ENCODE measurements around the gene CTNND2.

CTNND2 gene

GRCh38 chr5:11496137-11496719, 408.0 kb downstream of the CTNND2 start:
- no peak overlapping the region for H3K27ac ChIP-seq (ENCODE audit: low read depth, low read length)
- H3K4me2 ChIP-seq (ENCODE audit: low read length) = no peak overlapping the region
- H2BK12ac ChIP-seq (ENCODE audit: low read length) = no peak overlapping the region
- H4K12ac ChIP-seq (ENCODE audit: low read depth, low read length) = no peak overlapping the region
- no peak overlapping the region for H3K4ac ChIP-seq (ENCODE audit: low read depth, low read length)
- H4K91ac ChIP-seq (ENCODE audit: low read depth, low read length) = no peak overlapping the region
- no peak overlapping the region for H4K8ac ChIP-seq (ENCODE audit: low read depth, low read length)
- no peak overlapping the region for H3K23ac ChIP-seq (ENCODE audit: low read length)
- H2AFZ ChIP-seq (ENCODE audit: insufficient read depth, low read length, poor library complexity) = no peak overlapping the region
- no peak overlapping the region for H3K18ac ChIP-seq (ENCODE audit: low read length)
- no peak overlapping the region for H3K4me3 ChIP-seq (ENCODE audit: low read depth, low read length)
- no peaks in the 10 kb centered on the region for H3K9me3 ChIP-seq (ENCODE audit: insufficient read depth, low read depth, low read length)
- H2BK5ac ChIP-seq (ENCODE audit: low read depth, low read length, poor library complexity) = no peak overlapping the region
- no peaks in the 10 kb centered on the region for H3K27me3 ChIP-seq (ENCODE audit: insufficient read depth, low read length)
- no peak overlapping the region for H3K9ac ChIP-seq (ENCODE audit: low read length)
- DNase-seq = no peak
- no peaks in the 10 kb centered on the region for H3K36me3 ChIP-seq (ENCODE audit: control insufficient read depth in 1 of 2, insufficient read depth in 2 of 2, low read length in 2 of 2)
- no peaks in the 10 kb centered on the region for H3K79me1 ChIP-seq (ENCODE audit: low read length)
- no peak overlapping the region for H2AK5ac ChIP-seq (ENCODE audit: low read length)
- no peak overlapping the region for H3K14ac ChIP-seq (ENCODE audit: low read length)
- no peak overlapping the region for H2BK120ac ChIP-seq (ENCODE audit: insufficient read depth, low read length, poor library complexity)
- WGBS (ENCODE audit: extremely low coverage, insufficient coverage, insufficient read length) = no CpG with 5 or more reads among the region's 1 CpG
- no peaks in the 10 kb centered on the region for H3K79me2 ChIP-seq (ENCODE audit: control insufficient read depth, insufficient read depth, low read length, poor library complexity)
- no peaks in the 10 kb centered on the region for H3K4me1 ChIP-seq (ENCODE audit: control insufficient read depth in 1 of 2, insufficient read depth in 2 of 2, low read length in 2 of 2)

DNA sequence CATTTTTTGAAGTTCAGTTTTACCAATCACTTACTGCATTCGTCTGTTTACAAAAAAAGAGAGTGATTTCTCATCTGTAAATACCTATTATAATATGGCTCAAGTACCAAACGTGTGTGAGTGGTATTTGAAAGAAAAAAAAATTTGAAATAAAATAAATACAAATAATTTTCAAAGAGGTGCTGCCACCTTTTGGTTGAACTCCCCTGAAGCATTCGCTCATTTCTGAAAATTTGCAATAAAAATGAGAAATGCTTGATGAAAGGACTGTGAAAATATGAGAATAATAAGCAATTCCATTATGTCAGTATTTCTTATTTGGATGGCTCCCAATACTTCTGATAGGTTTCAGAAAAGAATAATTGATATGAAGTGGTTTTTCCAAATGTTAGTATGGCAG, 409.9 kb downstream of the CTNND2 start:
- no peak overlapping the region for H3K9ac ChIP-seq (ENCODE audit: low read length)
- H2BK12ac ChIP-seq (ENCODE audit: low read length) = no peak overlapping the region
- H2BK5ac ChIP-seq (ENCODE audit: low read depth, low read length, poor library complexity) = no peak overlapping the region
- H4K12ac ChIP-seq (ENCODE audit: low read depth, low read length) = no peak overlapping the region
- no peaks in the 10 kb centered on the region for H3K36me3 ChIP-seq (ENCODE audit: control insufficient read depth in 1 of 2, insufficient read depth in 2 of 2, low read length in 2 of 2)
- H4K8ac ChIP-seq (ENCODE audit: low read depth, low read length) = no peak overlapping the region
- H2BK120ac ChIP-seq (ENCODE audit: insufficient read depth, low read length, poor library complexity) = no peak overlapping the region
- H4K91ac ChIP-seq (ENCODE audit: low read depth, low read length) = no peak overlapping the region
- H2AFZ ChIP-seq (ENCODE audit: insufficient read depth, low read length, poor library complexity) = no peak overlapping the region
- DNase-seq = no peak
- no peak overlapping the region for H3K4ac ChIP-seq (ENCODE audit: low read depth, low read length)
- no CpG with 5 or more reads among the region's 3 CpGs for WGBS (ENCODE audit: extremely low coverage, insufficient coverage, insufficient read length)
- no peak overlapping the region for H3K18ac ChIP-seq (ENCODE audit: low read length)
- no peaks in the 10 kb centered on the region for H3K79me1 ChIP-seq (ENCODE audit: low read length)
- no peaks in the 10 kb centered on the region for H3K79me2 ChIP-seq (ENCODE audit: control insufficient read depth, insufficient read depth, low read length, poor library complexity)
- no peak overlapping the region for H3K23ac ChIP-seq (ENCODE audit: low read length)
- no peak overlapping the region for H2AK5ac ChIP-seq (ENCODE audit: low read length)
- no peak overlapping the region for H3K4me2 ChIP-seq (ENCODE audit: low read length)
- H3K4me3 ChIP-seq (ENCODE audit: low read depth, low read length) = no peak overlapping the region
- no peak overlapping the region for H3K27ac ChIP-seq (ENCODE audit: low read depth, low read length)
- no peaks in the 10 kb centered on the region for H3K9me3 ChIP-seq (ENCODE audit: insufficient read depth, low read depth, low read length)
- H3K14ac ChIP-seq (ENCODE audit: low read length) = no peak overlapping the region
- no peaks in the 10 kb centered on the region for H3K27me3 ChIP-seq (ENCODE audit: insufficient read depth, low read length)
- no peaks in the 10 kb centered on the region for H3K4me1 ChIP-seq (ENCODE audit: control insufficient read depth in 1 of 2, insufficient read depth in 2 of 2, low read length in 2 of 2)

DNA sequence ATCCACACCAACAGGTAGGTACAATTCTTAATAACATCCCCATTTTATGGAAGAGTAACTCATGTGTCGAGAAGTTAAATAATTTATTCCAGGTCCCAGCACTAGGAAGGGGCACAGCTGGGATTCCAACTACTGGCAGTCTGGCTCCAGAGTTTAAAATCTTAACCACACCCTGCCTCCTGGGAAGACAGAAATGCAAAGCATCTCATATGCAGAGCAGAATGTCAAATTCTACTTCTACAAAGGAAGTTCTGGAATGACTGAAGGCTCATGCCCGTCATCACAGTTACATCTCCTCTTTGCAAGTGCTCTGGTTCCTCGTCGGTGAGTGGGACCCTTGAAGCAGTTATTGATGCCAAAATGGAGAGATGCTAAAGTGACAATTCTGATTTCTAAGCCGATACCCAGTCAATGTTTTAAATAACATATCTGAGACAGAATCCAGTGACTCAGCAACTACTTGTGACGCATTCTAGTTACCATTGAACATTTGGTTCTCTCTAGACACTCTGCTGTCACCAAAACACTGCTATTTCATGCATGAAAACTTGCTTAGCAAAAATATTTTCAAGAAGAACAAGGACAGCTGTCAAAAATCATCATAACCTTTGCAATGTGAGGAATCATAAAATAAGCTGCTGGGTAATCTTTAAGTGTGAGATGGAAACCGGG, 412.7 kb downstream of the CTNND2 start:
- Histone ChIP-seq H4K8ac (ENCODE audit: low read depth, low read length) (no peak overlapping the region), H3K79me1 (ENCODE audit: low read length) (no peaks in the 10 kb centered on the region), H4K91ac (ENCODE audit: low read depth, low read length) (no peak overlapping the region), H3K4me2 (ENCODE audit: low read length) (no peak overlapping the region), H4K12ac (ENCODE audit: low read depth, low read length) (no peak overlapping the region), H3K23ac (ENCODE audit: low read length) (no peak overlapping the region), H2BK12ac (ENCODE audit: low read length) (no peak overlapping the region), H2BK120ac (ENCODE audit: insufficient read depth, low read length, poor library complexity) (no peak overlapping the region), H2AK5ac (ENCODE audit: low read length) (no peak overlapping the region), H3K14ac (ENCODE audit: low read length) (no peak overlapping the region), H3K27me3 (ENCODE audit: insufficient read depth, low read length) (no peaks in the 10 kb centered on the region), H3K18ac (ENCODE audit: low read length) (no peak overlapping the region), H3K4me3 (ENCODE audit: low read depth, low read length) (no peak overlapping the region), H3K4me1 (ENCODE audit: control insufficient read depth in 1 of 2, insufficient read depth in 2 of 2, low read length in 2 of 2) (no peaks in the 10 kb centered on the region), H3K9ac (ENCODE audit: low read length) (no peak overlapping the region), H3K36me3 (ENCODE audit: control insufficient read depth in 1 of 2, insufficient read depth in 2 of 2, low read length in 2 of 2) (no peaks in the 10 kb centered on the region), H3K9me3 (ENCODE audit: insufficient read depth, low read depth, low read length) (no peaks in the 10 kb centered on the region), H3K4ac (ENCODE audit: low read depth, low read length) (no peak overlapping the region), H2BK5ac (ENCODE audit: low read depth, low read length, poor library complexity) (no peak overlapping the region), H3K79me2 (ENCODE audit: control insufficient read depth, insufficient read depth, low read length, poor library complexity) (no peaks in the 10 kb centered on the region), H3K27ac (ENCODE audit: low read depth, low read length) (no peak overlapping the region), H2AFZ (ENCODE audit: insufficient read depth, low read length, poor library complexity) (no peak overlapping the region)
- no CpG with 5 or more reads among the region's 7 CpGs for WGBS (ENCODE audit: extremely low coverage, insufficient coverage, insufficient read length)
- peak in 1 of 2 donors; percentile 58 for DNase-seq

DNA sequence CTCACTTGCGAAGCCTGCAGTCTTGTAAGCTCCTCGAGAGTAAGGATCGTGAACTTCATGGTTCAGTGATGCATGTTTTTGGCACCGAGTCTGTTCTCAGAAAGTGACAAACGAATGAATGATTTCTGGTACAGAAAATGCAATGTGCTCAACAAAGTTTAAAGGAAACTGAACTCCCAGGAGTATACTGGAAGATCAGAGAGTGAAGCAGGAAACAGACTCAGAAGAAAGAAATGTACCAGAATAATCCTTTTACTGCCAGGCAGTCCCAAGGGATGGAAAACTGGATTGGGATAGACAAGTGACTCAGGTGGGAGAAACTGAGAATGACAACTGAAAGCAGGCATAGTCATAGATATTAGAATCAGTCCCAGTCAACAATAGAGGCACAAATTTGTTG, 420.6 kb downstream of the CTNND2 start:
- Histone ChIP-seq H2BK120ac (ENCODE audit: insufficient read depth, low read length, poor library complexity) (no peak overlapping the region), H3K9ac (ENCODE audit: low read length) (no peak overlapping the region), H2AK5ac (ENCODE audit: low read length) (no peak overlapping the region), H3K14ac (ENCODE audit: low read length) (no peak overlapping the region), H2BK5ac (ENCODE audit: low read depth, low read length, poor library complexity) (no peak overlapping the region), H3K4ac (ENCODE audit: low read depth, low read length) (no peak overlapping the region), H4K12ac (ENCODE audit: low read depth, low read length) (no peak overlapping the region), H3K79me2 (ENCODE audit: control insufficient read depth, insufficient read depth, low read length, poor library complexity) (no peaks in the 10 kb centered on the region), H3K27me3 (ENCODE audit: insufficient read depth, low read length) (no peaks in the 10 kb centered on the region), H2BK12ac (ENCODE audit: low read length) (no peak overlapping the region), H3K4me2 (ENCODE audit: low read length) (no peak overlapping the region), H3K4me1 (ENCODE audit: control insufficient read depth in 1 of 2, insufficient read depth in 2 of 2, low read length in 2 of 2) (no peaks in the 10 kb centered on the region), H3K79me1 (ENCODE audit: low read length) (no peaks in the 10 kb centered on the region), H2AFZ (ENCODE audit: insufficient read depth, low read length, poor library complexity) (no peak overlapping the region), H3K9me3 (ENCODE audit: insufficient read depth, low read depth, low read length) (no peaks in the 10 kb centered on the region), H3K18ac (ENCODE audit: low read length) (no peak overlapping the region), H3K36me3 (ENCODE audit: control insufficient read depth in 1 of 2, insufficient read depth in 2 of 2, low read length in 2 of 2) (no peaks in the 10 kb centered on the region), H3K4me3 (ENCODE audit: low read depth, low read length) (no peak overlapping the region), H4K8ac (ENCODE audit: low read depth, low read length) (no peak overlapping the region), H3K23ac (ENCODE audit: low read length) (no peak overlapping the region), H4K91ac (ENCODE audit: low read depth, low read length) (no peak overlapping the region), H3K27ac (ENCODE audit: low read depth, low read length) (no peak overlapping the region)
- no peak for DNase-seq
- no CpG with 5 or more reads among the region's 5 CpGs for WGBS (ENCODE audit: extremely low coverage, insufficient coverage, insufficient read length)
